ENCODE results near the gene INO80B. TPM values are rescaled to one million over a fixed set of nuclear protein-coding genes. Genes with fewer than 3 reads are reported as not detected.

INO80B gene
- polyA plus RNA-seq, 4 donors = 28.7 to 43.8 (median 35.8) TPM

DNA sequence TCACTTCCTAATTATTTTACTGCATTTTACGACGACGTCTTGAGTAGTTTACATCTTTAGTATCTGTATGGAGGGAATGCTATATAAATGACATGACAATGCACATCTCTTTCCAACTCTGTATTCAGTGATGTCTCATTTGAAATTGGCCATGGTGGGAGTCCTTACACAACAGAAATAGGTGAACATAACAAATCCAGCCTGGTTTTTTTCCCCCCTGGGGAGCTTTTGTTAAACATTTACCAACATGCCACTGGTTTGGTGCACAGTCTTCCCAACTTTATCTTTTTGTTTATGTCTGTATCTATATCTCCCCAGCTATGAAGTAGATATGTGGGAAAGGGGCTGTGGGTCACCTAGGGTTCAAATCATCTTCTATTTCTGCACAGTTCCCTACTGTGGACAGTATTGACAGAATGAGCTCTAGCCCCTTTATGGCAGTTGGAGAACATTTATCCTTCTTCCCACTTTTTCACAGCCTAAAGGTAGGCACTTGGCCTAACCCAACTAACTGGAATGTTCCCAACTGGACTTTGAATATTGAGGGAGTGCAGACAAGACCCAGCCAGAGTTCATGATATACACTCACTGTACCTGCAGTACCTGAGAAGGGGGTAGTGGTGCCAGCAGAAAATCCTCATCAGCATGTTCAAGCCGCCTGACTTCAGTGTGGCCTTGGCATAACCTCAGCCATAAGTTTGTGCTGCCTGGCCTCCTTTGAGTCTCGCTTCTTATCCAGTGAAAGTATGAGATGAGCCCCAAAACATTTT lies 7.5 kb upstream of the INO80B start:
- Histone ChIP-seq H3K27ac (ENCODE audit: low read depth in 1 of 3, low read length in 2 of 3) (peak overlapping the region in 2 of 3 donors; percentile 6 to 47), H3K4me3 (ENCODE audit: low read depth in 1 of 3, low read length in 3 of 3) (no peak overlapping the region), H3K9me3 (ENCODE audit: control insufficient read depth in 2 of 2, insufficient read depth in 1 of 2, low read depth in 1 of 2, low read length in 1 of 2) (no peaks in the 10 kb centered on the region), H3K36me3 (ENCODE audit: control insufficient read depth in 3 of 3, insufficient read depth in 2 of 3, low read depth in 1 of 3, low read length in 3 of 3) (no peaks in the 10 kb centered on the region), H3K4me1 (ENCODE audit: control insufficient read depth in 3 of 3, insufficient read depth in 2 of 3, low read depth in 1 of 3, low read length in 2 of 3) (peaks cover 0 to 17% (median 0%) of the 10 kb centered on the region in 3 donors), H3K27me3 (ENCODE audit: control insufficient read depth in 3 of 3, insufficient read depth in 3 of 3, low read length in 3 of 3) (no peaks in the 10 kb centered on the region)
- DNase-seq = peak; percentile 45 to 90
- 12 to 65% (median 37%) methylated on average over 5 of the region's 5 CpGs for WGBS, 3 donors
- FAIRE-seq = no peak

DNA sequence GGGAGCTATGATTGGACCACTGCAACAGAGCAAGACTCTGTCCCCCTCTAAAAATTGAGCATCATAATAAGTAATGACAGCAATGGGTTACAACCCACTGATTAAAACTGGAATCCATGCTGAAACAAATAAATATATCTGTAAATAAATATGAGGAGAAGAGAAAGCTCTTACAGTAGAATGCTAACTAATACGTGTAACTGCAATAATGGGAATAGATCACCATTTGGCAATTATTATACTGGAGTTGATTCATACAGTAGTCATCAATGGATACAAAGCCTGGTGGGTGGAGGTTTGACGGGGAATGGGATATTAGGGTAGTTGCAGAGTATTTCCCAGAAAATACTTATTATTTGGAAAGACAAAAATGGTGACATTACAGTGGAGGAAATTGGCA lies 6.1 kb upstream of the INO80B start:
- Histone ChIP-seq H3K27ac (ENCODE audit: low read depth in 1 of 3, low read length in 2 of 3) (no peak overlapping the region), H3K4me3 (ENCODE audit: low read depth in 1 of 3, low read length in 3 of 3) (no peak overlapping the region), H3K9me3 (ENCODE audit: control insufficient read depth in 2 of 2, insufficient read depth in 1 of 2, low read depth in 1 of 2, low read length in 1 of 2) (no peaks in the 10 kb centered on the region), H3K36me3 (ENCODE audit: control insufficient read depth in 3 of 3, insufficient read depth in 2 of 3, low read depth in 1 of 3, low read length in 3 of 3) (no peaks in the 10 kb centered on the region), H3K4me1 (ENCODE audit: control insufficient read depth in 3 of 3, insufficient read depth in 2 of 3, low read depth in 1 of 3, low read length in 2 of 3) (peaks cover 0 to 12% (median 0%) of the 10 kb centered on the region in 3 donors), H3K27me3 (ENCODE audit: control insufficient read depth in 3 of 3, insufficient read depth in 3 of 3, low read length in 3 of 3) (no peaks in the 10 kb centered on the region)
- no peak for FAIRE-seq
- DNase-seq = no peak
- 79 to 84% (median 83%) methylated on average over 2 of the region's 2 CpGs for WGBS, 3 donors

DNA sequence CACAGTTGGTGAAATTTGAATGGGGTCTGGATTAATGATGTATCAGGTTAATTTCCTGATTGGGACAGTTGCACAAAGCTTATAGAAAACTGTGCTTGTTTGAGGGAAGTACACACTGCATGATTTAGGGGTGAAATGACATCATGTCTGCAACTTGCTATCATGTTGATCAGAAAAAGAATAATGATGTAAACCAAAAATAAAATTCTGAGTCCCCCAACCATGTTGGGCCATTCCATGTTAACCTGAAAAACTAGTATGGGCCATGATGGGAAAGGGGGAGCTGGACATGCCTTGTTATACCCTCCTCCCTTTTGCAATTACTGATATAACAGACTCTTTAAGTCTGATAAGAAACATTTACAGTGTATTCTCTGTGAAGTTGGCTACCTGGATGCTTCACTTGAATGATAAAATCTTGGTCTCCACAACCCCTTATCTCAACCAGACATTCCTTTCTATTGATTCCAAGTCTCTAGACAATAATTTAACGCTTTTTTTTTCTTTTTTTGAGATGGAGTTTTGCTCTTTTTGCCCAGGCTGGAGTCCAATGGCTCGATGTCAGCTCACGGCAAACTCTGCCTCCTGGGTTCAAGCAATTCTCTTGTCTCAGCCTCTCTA lies 4.2 kb upstream of the INO80B start:
- H3K27me3 ChIP-seq (ENCODE audit: control insufficient read depth in 3 of 3, insufficient read depth in 3 of 3, low read length in 3 of 3) = no peaks in the 10 kb centered on the region
- 81 to 85% (median 83%) methylated on average over 3 of the region's 3 CpGs for WGBS, 3 donors
- no peak for FAIRE-seq
- H3K9me3 ChIP-seq (ENCODE audit: control insufficient read depth in 2 of 2, insufficient read depth in 1 of 2, low read depth in 1 of 2, low read length in 1 of 2) = no peaks in the 10 kb centered on the region
- H3K36me3 ChIP-seq (ENCODE audit: control insufficient read depth in 3 of 3, insufficient read depth in 2 of 3, low read depth in 1 of 3, low read length in 3 of 3) = no peaks in the 10 kb centered on the region
- no peak for DNase-seq
- H3K4me3 ChIP-seq (ENCODE audit: low read depth in 1 of 3, low read length in 3 of 3) = no peak overlapping the region
- no peak overlapping the region for H3K27ac ChIP-seq (ENCODE audit: low read depth in 1 of 3, low read length in 2 of 3)
- H3K4me1 ChIP-seq (ENCODE audit: control insufficient read depth in 3 of 3, insufficient read depth in 2 of 3, low read depth in 1 of 3, low read length in 2 of 3) = peaks cover 3 to 15% (median 3%) of the 10 kb centered on the region in 3 donors

DNA sequence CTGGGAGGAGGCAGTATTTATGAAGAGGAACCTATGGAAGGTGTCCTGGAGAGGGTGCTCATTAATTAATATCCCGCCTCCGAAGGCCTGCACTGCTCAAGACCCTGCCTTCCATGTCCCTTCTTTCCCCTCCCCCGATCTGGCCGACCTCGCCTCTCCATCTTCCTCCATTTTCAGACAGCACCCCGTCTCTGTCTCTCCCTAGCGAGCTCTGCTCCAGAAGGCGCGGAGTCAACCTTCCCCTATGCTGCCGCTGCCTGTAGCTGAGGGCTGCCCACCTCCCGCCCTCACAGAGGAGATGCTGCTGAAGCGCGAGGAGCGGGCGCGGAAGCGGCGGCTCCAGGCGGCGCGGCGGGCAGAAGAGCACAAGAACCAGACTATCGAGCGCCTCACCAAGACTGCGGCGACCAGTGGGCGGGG lies 2.3 kb downstream of the INO80B start:
- no peak for DNase-seq
- H3K4me3 ChIP-seq (ENCODE audit: low read depth in 1 of 3, low read length in 3 of 3) = peak overlapping the region; percentile 39 to 92 (median 67)
- H3K9me3 ChIP-seq (ENCODE audit: control insufficient read depth in 2 of 2, insufficient read depth in 1 of 2, low read depth in 1 of 2, low read length in 1 of 2) = no peaks in the 10 kb centered on the region
- FAIRE-seq = no peak
- H3K4me1 ChIP-seq (ENCODE audit: control insufficient read depth in 3 of 3, insufficient read depth in 2 of 3, low read depth in 1 of 3, low read length in 2 of 3) = peaks cover 3 to 34% (median 6%) of the 10 kb centered on the region in 3 donors
- WGBS, 3 donors = 1% methylated on average over 27 of the region's 27 CpGs
- H3K27me3 ChIP-seq (ENCODE audit: control insufficient read depth in 3 of 3, insufficient read depth in 3 of 3, low read length in 3 of 3) = no peaks in the 10 kb centered on the region
- H3K36me3 ChIP-seq (ENCODE audit: control insufficient read depth in 3 of 3, insufficient read depth in 2 of 3, low read depth in 1 of 3, low read length in 3 of 3) = peaks cover 0 to 21% (median 3%) of the 10 kb centered on the region in 3 donors
- peak overlapping the region; percentile 86 to 98 (median 97) for H3K27ac ChIP-seq (ENCODE audit: low read depth in 1 of 3, low read length in 2 of 3)

DNA sequence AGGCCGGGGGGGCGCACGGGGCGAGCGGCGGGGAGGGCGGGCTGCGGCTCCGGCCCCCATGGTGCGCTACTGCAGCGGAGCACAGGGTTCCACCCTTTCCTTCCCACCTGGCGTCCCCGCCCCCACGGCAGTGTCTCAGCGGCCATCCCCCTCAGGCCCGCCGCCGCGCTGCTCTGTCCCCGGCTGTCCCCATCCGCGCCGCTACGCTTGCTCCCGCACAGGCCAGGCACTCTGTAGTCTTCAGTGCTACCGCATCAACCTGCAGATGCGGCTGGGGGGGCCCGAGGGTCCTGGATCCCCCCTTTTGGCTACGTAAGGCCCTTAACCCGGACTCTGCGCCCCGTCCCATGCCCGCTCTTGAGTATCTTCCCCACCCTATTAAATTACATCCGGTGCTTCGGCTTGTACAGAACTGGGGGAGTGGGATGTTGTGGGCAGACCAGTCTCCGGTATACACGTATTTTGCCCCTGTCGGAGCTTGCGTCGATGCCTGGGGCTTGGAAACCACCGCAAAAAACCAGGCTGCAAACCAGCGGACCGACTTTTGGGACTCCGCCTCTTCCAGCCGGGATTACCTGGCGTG lies 2.8 kb downstream of the INO80B start:
- WGBS, 3 donors = 0 to 1% (median 0%) methylated on average over 36 to 46 of the region's 46 CpGs
- H3K27ac ChIP-seq (ENCODE audit: low read depth in 1 of 3, low read length in 2 of 3) = peak overlapping the region; percentile 92 to 98 (median 97)
- FAIRE-seq = no peak

DNA sequence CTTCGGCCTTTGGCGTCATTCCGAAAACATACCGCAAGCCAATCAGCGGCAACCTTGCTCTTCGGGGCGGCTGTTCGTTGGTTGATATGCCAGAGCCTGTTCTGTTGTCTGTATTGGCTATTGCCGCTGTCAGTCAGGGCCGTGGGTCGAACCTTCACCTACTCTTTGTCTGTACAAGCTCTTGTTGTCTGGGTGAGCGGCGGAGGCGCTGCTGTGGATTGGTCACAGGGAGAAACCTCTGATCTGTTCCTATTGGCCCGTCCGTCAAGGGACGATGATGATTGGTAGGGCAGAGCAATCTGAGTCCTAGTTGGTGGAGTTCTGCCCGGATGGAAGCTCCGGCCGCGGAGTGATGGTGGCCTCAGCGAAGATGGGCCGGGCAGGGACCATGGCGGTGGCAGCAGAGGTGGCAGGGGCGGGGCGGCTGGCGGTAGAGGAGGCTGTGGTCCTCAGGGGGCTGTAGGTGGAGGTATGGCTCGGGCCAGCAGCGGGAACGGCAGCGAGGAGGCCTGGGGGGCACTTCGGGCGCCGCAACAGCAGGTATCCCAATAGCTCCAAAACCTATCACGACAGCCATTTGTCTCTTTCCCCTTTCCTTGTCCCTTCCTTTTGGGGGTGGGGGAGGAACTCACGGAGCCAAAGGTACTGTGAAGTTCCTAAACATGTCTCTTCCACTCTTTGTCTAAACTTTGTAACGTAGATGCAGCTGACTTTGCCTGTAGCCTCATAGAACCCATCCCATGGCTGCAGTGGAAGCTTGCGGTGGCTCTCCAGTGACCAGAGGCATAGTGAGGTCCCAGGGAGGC lies 3.4 kb downstream of the INO80B start, which contains the start of gene WBP1:
WBP1 (plus strand) TSS at position 307 of the 806 bp plus-strand sequence; CDS start at position 472, 165 bp downstream.
- Histone ChIP-seq H3K4me3 (ENCODE audit: low read depth in 1 of 3, low read length in 3 of 3) (peak within 1 kb of the TSS; percentile 39 to 92 (median 72)), H3K9me3 (ENCODE audit: control insufficient read depth in 2 of 2, insufficient read depth in 1 of 2, low read depth in 1 of 2, low read length in 1 of 2) (no peaks in the 10 kb centered on the region), H3K27ac (ENCODE audit: low read depth in 1 of 3, low read length in 2 of 3) (peak within 1 kb of the TSS; percentile 92 to 98 (median 97)), H3K27me3 (ENCODE audit: control insufficient read depth in 3 of 3, insufficient read depth in 3 of 3, low read length in 3 of 3) (no peaks in the 10 kb centered on the region), H3K36me3 (ENCODE audit: control insufficient read depth in 3 of 3, insufficient read depth in 2 of 3, low read depth in 1 of 3, low read length in 3 of 3) (peaks cover 3 to 32% (median 7%) of the 10 kb centered on the region in 3 donors), H3K4me1 (ENCODE audit: control insufficient read depth in 3 of 3, insufficient read depth in 2 of 3, low read depth in 1 of 3, low read length in 2 of 3) (peaks cover 3 to 44% (median 9%) of the 10 kb centered on the region in 3 donors)
- FAIRE-seq = peak; percentile 70
- peak; percentile 100 for DNase-seq
- 0 to 1% (median 0%) methylated on average over 32 to 38 of the region's 38 CpGs for WGBS, 3 donors

More for the DNA sequence above, 2.8 kb downstream of the INO80B start:
- H3K27me3 ChIP-seq (ENCODE audit: control insufficient read depth in 3 of 3, insufficient read depth in 3 of 3, low read length in 3 of 3) = no peaks in the 10 kb centered on the region
- peak in 1 of 2 donors; percentile 66 for DNase-seq
- H3K36me3 ChIP-seq (ENCODE audit: control insufficient read depth in 3 of 3, insufficient read depth in 2 of 3, low read depth in 1 of 3, low read length in 3 of 3) = peaks cover 1 to 26% (median 7%) of the 10 kb centered on the region in 3 donors
- peak overlapping the region; percentile 39 to 92 (median 67) for H3K4me3 ChIP-seq (ENCODE audit: low read depth in 1 of 3, low read length in 3 of 3)
- peaks cover 3 to 37% (median 8%) of the 10 kb centered on the region in 3 donors for H3K4me1 ChIP-seq (ENCODE audit: control insufficient read depth in 3 of 3, insufficient read depth in 2 of 3, low read depth in 1 of 3, low read length in 2 of 3)
- H3K9me3 ChIP-seq (ENCODE audit: control insufficient read depth in 2 of 2, insufficient read depth in 1 of 2, low read depth in 1 of 2, low read length in 1 of 2) = no peaks in the 10 kb centered on the region

DNA sequence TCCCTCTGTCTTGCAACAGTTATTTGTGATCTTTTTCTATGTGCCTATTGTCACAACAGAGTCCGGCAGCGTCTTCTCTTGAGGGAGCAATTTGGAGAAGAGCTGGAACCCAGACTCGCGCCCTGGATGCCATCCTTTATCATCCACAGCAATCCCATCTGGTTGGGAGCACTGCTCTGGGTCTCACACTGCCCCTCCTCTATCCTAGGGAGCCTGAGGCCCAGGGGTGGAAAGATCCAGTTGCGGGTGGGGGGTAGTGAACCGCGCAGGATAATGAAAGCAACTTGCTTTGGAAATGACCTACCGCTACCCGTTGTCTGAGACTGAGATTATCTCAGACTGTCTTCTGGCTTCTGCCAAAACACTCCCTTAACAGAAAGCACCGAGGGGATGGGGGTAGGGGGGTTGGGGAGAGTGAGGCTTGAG lies 4.1 kb downstream of the INO80B start:
- Histone ChIP-seq H3K4me1 (ENCODE audit: control insufficient read depth in 3 of 3, insufficient read depth in 2 of 3, low read depth in 1 of 3, low read length in 2 of 3) (peaks cover 3 to 46% (median 9%) of the 10 kb centered on the region in 3 donors), H3K36me3 (ENCODE audit: control insufficient read depth in 3 of 3, insufficient read depth in 2 of 3, low read depth in 1 of 3, low read length in 3 of 3) (peaks cover 3 to 32% (median 7%) of the 10 kb centered on the region in 3 donors), H3K9me3 (ENCODE audit: control insufficient read depth in 2 of 2, insufficient read depth in 1 of 2, low read depth in 1 of 2, low read length in 1 of 2) (no peaks in the 10 kb centered on the region), H3K4me3 (ENCODE audit: low read depth in 1 of 3, low read length in 3 of 3) (peak overlapping the region; percentile 39 to 92 (median 72)), H3K27ac (ENCODE audit: low read depth in 1 of 3, low read length in 2 of 3) (peak overlapping the region; percentile 16 to 73 (median 32)), H3K27me3 (ENCODE audit: control insufficient read depth in 3 of 3, insufficient read depth in 3 of 3, low read length in 3 of 3) (no peaks in the 10 kb centered on the region)
- DNase-seq = peak in 1 of 2 donors; percentile 26
- 0 to 2% (median 2%) methylated on average over 10 of the region's 10 CpGs for WGBS, 3 donors
- FAIRE-seq = no peak
